Esophagus squamous epithelium (tissue), 4 donors: ENCODE data around the gene GALNT14.

ENCODE experiments used
- CTCF ChIP-seq, 6 experiments: fragments of 450-650 bp in 4 of 6; fragments of 200-600 bp in 2 of 6; sonication (generic) in 2 of 6; IDR thresholded peaks; one replicate each; pipeline ENCODE4 v1.5.1; 2016 to 2019; ENCODE audit warnings: antibody characterized with exemption in 6 of 6, mild to moderate bottlenecking in 4 of 6, moderate library complexity in 4 of 6
- POLR2A ChIP-seq, 4 donors: fragments of 450-650 bp; IDR thresholded peaks; one replicate each; pipeline ENCODE4 v1.6.1; 2017; ENCODE audit warnings: antibody characterized with exemption in 4 of 4, mild to moderate bottlenecking in 4 of 4, moderate library complexity in 3 of 4

GRCh38 chr2:31079665-31080064 is 58.6 kb downstream of the GALNT14 start:
- TF ChIP-seq CTCF (IDR thresholded peaks at IDR 0.05): no peak
- no peak for TF ChIP-seq POLR2A (IDR thresholded peaks at IDR 0.05)
